GM12875 (cell line): ENCODE measurements around the gene SART3.
"Not testable (repeated sequence)": the region's sequence is repeated elsewhere in the genome, so short reads cannot be mapped to it uniquely, and the experiment has no call there.

Experiments used
- H3K4me3 ChIP-seq: one replicate; pipeline ENCODE4 v1.5.1; 2011; ENCODE audit warnings: low read depth, low read length, control low read depth
- TF ChIP-seq, protein P1 (sequence below): IDR thresholded peaks from 2 replicates; pipeline ENCODE4 v1.5.1; 2011; ENCODE audit warnings: low read depth, mild to moderate bottlenecking, control low read depth, inconsistent platforms, low read length, moderate library complexity, borderline replicate concordance; ENCODE audit not compliant: insufficient read depth

Gene SART3

GRCh38 chr12:108577458-108577857, 16.5 kb upstream of the SART3 start:
- H3K4me3 ChIP-seq: no peak overlapping the region
- TF ChIP-seq, protein P1, sequence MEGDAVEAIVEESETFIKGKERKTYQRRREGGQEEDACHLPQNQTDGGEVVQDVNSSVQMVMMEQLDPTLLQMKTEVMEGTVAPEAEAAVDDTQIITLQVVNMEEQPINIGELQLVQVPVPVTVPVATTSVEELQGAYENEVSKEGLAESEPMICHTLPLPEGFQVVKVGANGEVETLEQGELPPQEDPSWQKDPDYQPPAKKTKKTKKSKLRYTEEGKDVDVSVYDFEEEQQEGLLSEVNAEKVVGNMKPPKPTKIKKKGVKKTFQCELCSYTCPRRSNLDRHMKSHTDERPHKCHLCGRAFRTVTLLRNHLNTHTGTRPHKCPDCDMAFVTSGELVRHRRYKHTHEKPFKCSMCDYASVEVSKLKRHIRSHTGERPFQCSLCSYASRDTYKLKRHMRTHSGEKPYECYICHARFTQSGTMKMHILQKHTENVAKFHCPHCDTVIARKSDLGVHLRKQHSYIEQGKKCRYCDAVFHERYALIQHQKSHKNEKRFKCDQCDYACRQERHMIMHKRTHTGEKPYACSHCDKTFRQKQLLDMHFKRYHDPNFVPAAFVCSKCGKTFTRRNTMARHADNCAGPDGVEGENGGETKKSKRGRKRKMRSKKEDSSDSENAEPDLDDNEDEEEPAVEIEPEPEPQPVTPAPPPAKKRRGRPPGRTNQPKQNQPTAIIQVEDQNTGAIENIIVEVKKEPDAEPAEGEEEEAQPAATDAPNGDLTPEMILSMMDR: no peak

DNA sequence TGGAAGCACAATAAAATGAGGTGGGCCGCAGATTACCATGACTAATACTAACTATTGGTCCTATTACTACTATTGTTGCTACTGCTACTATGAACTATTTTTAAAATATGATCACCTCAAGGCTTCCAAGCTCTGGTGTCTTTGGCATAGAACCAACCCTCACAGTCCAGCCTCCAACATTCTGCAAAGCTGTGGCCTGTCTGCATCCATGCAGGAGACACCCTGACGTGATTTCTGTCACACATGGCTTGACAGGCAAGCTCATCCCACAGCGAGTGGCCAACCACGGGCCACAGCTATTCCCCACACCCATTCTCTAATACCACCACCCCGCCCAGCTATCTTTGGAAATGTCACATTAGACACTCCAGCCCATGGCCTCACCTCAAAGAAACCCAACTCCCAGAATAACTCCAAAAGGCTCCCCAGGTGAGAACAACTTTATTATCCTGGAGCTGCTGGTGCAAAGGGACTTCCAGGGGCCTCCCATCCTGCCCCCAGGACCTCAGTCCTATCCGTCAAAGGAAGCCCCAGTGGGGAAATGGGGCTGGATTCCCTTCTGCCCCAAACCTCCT, 15.8 kb upstream of the SART3 start:
- no peak overlapping the region for H3K4me3 ChIP-seq
- TF ChIP-seq, protein P1: no peak

GRCh38 chr12:108575199-108575912, 14.4 kb upstream of the SART3 start:
- TF ChIP-seq, protein P1: no peak
- no peak overlapping the region for H3K4me3 ChIP-seq

GRCh38 chr12:108574276-108574675, 13.3 kb upstream of the SART3 start:
- not testable (repeated sequence) for H3K4me3 ChIP-seq

DNA sequence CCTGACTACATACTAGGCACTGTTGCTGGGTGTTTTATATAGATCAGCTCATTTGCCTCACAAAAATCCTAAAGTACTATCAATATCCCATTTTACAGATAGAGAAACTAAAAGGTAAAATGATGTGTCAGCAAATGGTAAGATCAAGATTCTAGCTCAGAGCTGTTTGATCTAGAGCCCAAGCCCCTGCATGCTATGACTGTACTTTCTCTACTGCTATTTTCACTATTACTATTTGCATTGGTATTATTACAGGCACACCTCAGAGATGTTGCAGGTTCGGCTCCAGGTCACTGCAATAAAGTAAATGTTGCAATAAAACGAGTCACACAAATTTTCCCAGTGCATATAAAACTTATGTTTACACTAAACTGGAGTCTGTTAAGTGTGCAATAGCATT, 12.3 kb upstream of the SART3 start:
- no peak overlapping the region for H3K4me3 ChIP-seq
- TF ChIP-seq, protein P1: no peak

- TF ChIP-seq, protein P1: no peak
- H3K4me3 ChIP-seq: no peak overlapping the region
Measured at GRCh38 chr12:108572166-108572790, 11.3 kb upstream of the SART3 start.

DNA sequence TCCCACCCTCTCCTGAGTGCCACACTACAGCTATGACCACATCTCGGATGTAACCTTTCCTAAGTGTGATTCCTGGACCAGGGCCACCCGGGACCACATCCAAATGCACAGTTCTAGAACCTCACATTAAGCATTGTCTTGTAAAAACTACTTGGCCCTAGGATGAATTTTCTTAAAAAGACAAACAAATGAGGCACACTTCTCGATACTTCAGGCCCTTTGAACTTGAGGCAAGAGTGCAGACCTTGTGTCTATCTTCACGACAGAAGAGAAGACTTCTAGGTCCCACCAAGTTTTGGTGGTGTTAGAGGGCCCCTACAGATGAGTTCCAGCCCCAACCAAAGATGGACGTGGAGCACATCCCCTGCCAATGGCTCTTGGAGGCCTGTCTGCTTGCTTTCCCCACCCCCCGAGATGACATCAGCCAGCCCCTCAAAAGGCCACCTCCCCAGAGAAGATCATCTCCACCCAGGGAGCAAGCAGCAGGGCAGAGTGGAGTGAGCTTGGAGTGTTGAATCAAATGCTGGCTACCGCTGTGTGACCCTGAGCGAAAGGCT, 10.7 kb upstream of the SART3 start:
- TF ChIP-seq, protein P1: no peak
- H3K4me3 ChIP-seq: no peak overlapping the region
